IMR-90 (cell line): ENCODE data around the gene PTK6.

Experiments used
- BHLHE40 ChIP-seq: fragments of 150-350 bp; IDR thresholded peaks from 2 replicates; pipeline ENCODE4 v1.6.1; 2016; ENCODE audit warnings: mild to moderate bottlenecking, low read depth, low read length
- CEBPB ChIP-seq: IDR thresholded peaks from 2 replicates; pipeline ENCODE4 v1.6.1; 2012; ENCODE audit warnings: low read depth, low read length, improper control_type of control experiment
- CHD1 ChIP-seq: IDR thresholded peaks from 2 replicates; pipeline ENCODE4 v1.6.1; 2012; ENCODE audit warnings: low read depth, low read length, improper control_type of control experiment
- CTCF ChIP-seq: conservative IDR thresholded peaks from 2 replicates; pipeline ENCODE4 v1.5.1; 2012; ENCODE audit warnings: mild to moderate bottlenecking, low read depth, low read length, improper control_type of control experiment
- ELK1 ChIP-seq: fragments of 150-350 bp; IDR thresholded peaks from 2 replicates; pipeline ENCODE4 v1.6.1; 2016; ENCODE audit warnings: low read depth, mild to moderate bottlenecking, low read length, moderate library complexity, borderline replicate concordance
- MAFK ChIP-seq: IDR thresholded peaks from 2 replicates; pipeline ENCODE4 v1.6.1; 2012; ENCODE audit warnings: low read depth, low read length, improper control_type of control experiment
- MAZ ChIP-seq: IDR thresholded peaks from 2 replicates; pipeline ENCODE4 v1.6.1; 2012; ENCODE audit warnings: low read depth, mild to moderate bottlenecking, low read length, improper control_type of control experiment, moderate library complexity, borderline replicate concordance
- MXI1 ChIP-seq: IDR thresholded peaks from 2 replicates; pipeline ENCODE4 v1.6.1; 2012; ENCODE audit warnings: low read depth, mild to moderate bottlenecking, low read length, moderate library complexity, borderline replicate concordance
- NFE2L2 ChIP-seq: fragments of 150-350 bp; IDR thresholded peaks from 2 replicates; pipeline ENCODE4 v1.6.1; 2016; ENCODE audit warnings: low read depth, mild to moderate bottlenecking, low read length
- POLR2A ChIP-seq: IDR thresholded peaks from 2 replicates; pipeline ENCODE4 v1.6.1; 2012; ENCODE audit warnings: mild to moderate bottlenecking, low read depth, low read length
- RAD21 ChIP-seq: IDR thresholded peaks from 2 replicates; pipeline ENCODE4 v1.6.1; 2012; ENCODE audit warnings: low read length, improper control_type of control experiment
- RCOR1 ChIP-seq: IDR thresholded peaks from 2 replicates; pipeline ENCODE4 v1.6.1; 2012; ENCODE audit warnings: mild to moderate bottlenecking, low read length, improper control_type of control experiment; ENCODE audit not compliant: insufficient replicate concordance
- RFX5 ChIP-seq: IDR thresholded peaks from 2 replicates; pipeline ENCODE4 v1.8.0; 2012; ENCODE audit warnings: low read depth, mild to moderate bottlenecking, low read length, moderate library complexity
- SMC3 ChIP-seq: fragments of 150-350 bp; IDR thresholded peaks from 2 replicates; pipeline ENCODE4 v1.6.1; 2016; ENCODE audit warnings: low read depth, mild to moderate bottlenecking, antibody characterized with exemption, low read length, moderate library complexity

GRCh38 chr20:63533388-63533787 lies 3.8 kb downstream of the PTK6 start:
- TF ChIP-seq CTCF (no peak), CEBPB (no peak), RCOR1 (no peak), POLR2A (no peak), RAD21 (no peak), RFX5 (no peak), CHD1 (no peak), MAFK (no peak), NFE2L2 (no peak), MXI1 (no peak), MAZ (no peak), ELK1 (no peak), SMC3 (no peak), BHLHE40 (no peak)
